WTC11 (cell line): ENCODE data around the gene LCN10.

ENCODE experiments used
- MAX ChIP-seq: sonication (generic); formaldehyde crosslinking; IDR thresholded peaks from 2 replicates; pipeline ENCODE4 v1.8.0; 2022; ENCODE audit warnings: mild to moderate bottlenecking, missing genetic modification reagents
- STAT6 ChIP-seq: sonication (generic); formaldehyde crosslinking; conservative IDR thresholded peaks from 2 replicates; pipeline ENCODE4 v1.8.1; 2023; ENCODE audit warnings: mild to moderate bottlenecking, low read depth, missing genetic modification reagents, moderate library complexity
- ZBTB21 ChIP-seq: sonication (generic); formaldehyde crosslinking; IDR thresholded peaks from 2 replicates; pipeline ENCODE4 v1.8.1; 2023; ENCODE audit warnings: mild to moderate bottlenecking, missing genetic modification reagents, borderline replicate concordance
- ZNF671 ChIP-seq: fragments of 250-450 bp; sonication (Bioruptor Pico); IDR thresholded peaks from 2 replicates; pipeline ENCODE4 v1.8.0; 2021; ENCODE audit warnings: mild to moderate bottlenecking
- TF ChIP-seq, protein P1 (sequence below): fragments of 200-600 bp; IDR thresholded peaks from 2 replicates; pipeline ENCODE4 v1.8.0; 2022; ENCODE audit warnings: antibody characterized with exemption

DNA sequence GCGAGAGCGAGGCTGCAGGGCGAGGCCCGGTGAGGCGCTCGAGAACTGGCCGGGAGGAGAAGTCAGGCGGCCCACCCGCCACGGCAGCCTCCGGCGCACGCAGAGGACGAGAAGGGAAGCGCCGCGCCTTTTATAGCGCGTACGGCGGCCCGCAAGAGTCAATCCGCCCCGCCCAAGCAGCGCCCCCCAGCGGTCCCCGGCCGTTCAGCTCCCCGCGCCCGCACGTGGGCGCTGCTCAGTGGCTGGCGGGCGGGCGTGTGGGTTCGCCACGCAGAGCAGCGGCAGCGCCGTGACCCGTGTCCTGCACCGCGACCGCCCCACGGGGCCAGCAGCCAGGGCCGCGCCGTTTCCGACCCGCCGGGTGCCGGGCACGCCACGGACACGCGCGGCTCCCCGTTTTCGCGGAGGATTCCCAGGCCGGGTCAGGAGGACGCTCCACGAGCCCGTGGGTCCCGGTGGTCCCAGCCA, 14.6 kb downstream of the LCN10 start:
- TF ChIP-seq MAX (CRISPR knock-in tag) (peak; percentile 92), ZBTB21 (CRISPR knock-in tag) (0 out of 2 replicates have a peak, but pooled peaks have one; percentile 50), ZNF671 (CRISPR knock-in tag) (no peak; the same call in 1 of the 2 replicates), STAT6 (CRISPR knock-in tag) (no peak)
- TF ChIP-seq, protein P1, sequence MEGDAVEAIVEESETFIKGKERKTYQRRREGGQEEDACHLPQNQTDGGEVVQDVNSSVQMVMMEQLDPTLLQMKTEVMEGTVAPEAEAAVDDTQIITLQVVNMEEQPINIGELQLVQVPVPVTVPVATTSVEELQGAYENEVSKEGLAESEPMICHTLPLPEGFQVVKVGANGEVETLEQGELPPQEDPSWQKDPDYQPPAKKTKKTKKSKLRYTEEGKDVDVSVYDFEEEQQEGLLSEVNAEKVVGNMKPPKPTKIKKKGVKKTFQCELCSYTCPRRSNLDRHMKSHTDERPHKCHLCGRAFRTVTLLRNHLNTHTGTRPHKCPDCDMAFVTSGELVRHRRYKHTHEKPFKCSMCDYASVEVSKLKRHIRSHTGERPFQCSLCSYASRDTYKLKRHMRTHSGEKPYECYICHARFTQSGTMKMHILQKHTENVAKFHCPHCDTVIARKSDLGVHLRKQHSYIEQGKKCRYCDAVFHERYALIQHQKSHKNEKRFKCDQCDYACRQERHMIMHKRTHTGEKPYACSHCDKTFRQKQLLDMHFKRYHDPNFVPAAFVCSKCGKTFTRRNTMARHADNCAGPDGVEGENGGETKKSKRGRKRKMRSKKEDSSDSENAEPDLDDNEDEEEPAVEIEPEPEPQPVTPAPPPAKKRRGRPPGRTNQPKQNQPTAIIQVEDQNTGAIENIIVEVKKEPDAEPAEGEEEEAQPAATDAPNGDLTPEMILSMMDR: peak; percentile 84
